ENCODE data around the gene CCL27. TPM values are rescaled to one million over a fixed set of nuclear protein-coding genes. Genes with fewer than 3 reads are reported as not detected.

Gene CCL27
- total RNA-seq, 1 donor from 2014 or later: 1.1 TPM

- Mint-ChIP-seq H3K27me3 (peaks cover 71% of the 10 kb centered on the region), H3K27ac (no peak overlapping the region), H3K4me1 (ENCODE audit: unreplicated experiment) (peaks cover 16% of the 10 kb centered on the region), H3K9me3 (no peaks in the 10 kb centered on the region), H3K4me3 (no peak overlapping the region), H3K36me3 (peaks cover 4% of the 10 kb centered on the region)
- TF ChIP-seq CTCF (conservative IDR thresholded peaks at IDR 0.05): no peak
- DNase-seq (ENCODE audit: extremely low spot score, unreplicated experiment): no peak
Observed at GRCh38 chr9:34625186-34625486, 37.3 kb downstream of the CCL27 start.

GRCh38 chr9:34624475-34625185 is 37.8 kb downstream of the CCL27 start:
- Mint-ChIP-seq H3K27ac (no peak overlapping the region), H3K4me3 (no peak overlapping the region), H3K9me3 (no peaks in the 10 kb centered on the region), H3K36me3 (peaks cover 4% of the 10 kb centered on the region), H3K4me1 (ENCODE audit: unreplicated experiment) (peaks cover 20% of the 10 kb centered on the region), H3K27me3 (peaks cover 66% of the 10 kb centered on the region)
- DNase-seq (ENCODE audit: extremely low spot score, unreplicated experiment): no peak
- TF ChIP-seq CTCF (conservative IDR thresholded peaks at IDR 0.05): no peak

- no peak for TF ChIP-seq CTCF (conservative IDR thresholded peaks at IDR 0.05)
- Mint-ChIP-seq H3K27me3 (peaks cover 57% of the 10 kb centered on the region), H3K27ac (no peak overlapping the region), H3K9me3 (no peaks in the 10 kb centered on the region), H3K36me3 (peaks cover 4% of the 10 kb centered on the region), H3K4me3 (no peak overlapping the region), H3K4me1 (ENCODE audit: unreplicated experiment) (peaks cover 21% of the 10 kb centered on the region)
- DNase-seq (ENCODE audit: extremely low spot score, unreplicated experiment): no peak
Observed at GRCh38 chr9:34623374-34624235, 38.9 kb downstream of the CCL27 start.

- DNase-seq (ENCODE audit: extremely low spot score, unreplicated experiment): peak; percentile 86
- TF ChIP-seq CTCF (conservative IDR thresholded peaks at IDR 0.05): no peak
- peaks cover 8% of the 10 kb centered on the region for H3K36me3 Mint-ChIP-seq
- H3K27me3 Mint-ChIP-seq: peaks cover 25% of the 10 kb centered on the region
- H3K4me3 Mint-ChIP-seq: peak within 1 kb of the TSS; percentile 91
- no peaks in the 10 kb centered on the region for H3K9me3 Mint-ChIP-seq
- peaks cover 15% of the 10 kb centered on the region for H3K4me1 Mint-ChIP-seq (ENCODE audit: unreplicated experiment)
- peak within 1 kb of the TSS; percentile 68 for H3K27ac Mint-ChIP-seq
Observed at GRCh38 chr9:34620061-34620994, 42.1 kb downstream of the CCL27 start, which contains the start of gene DCTN3. TSS of gene DCTN3 (minus strand) at chr9:34620495. CDS start at chr9:34620464, 31 bp downstream.

GRCh38 chr9:34615132-34615531 is 47.3 kb downstream of the CCL27 start:
- Mint-ChIP-seq H3K27ac (no peak overlapping the region), H3K9me3 (no peaks in the 10 kb centered on the region), H3K4me3 (no peak overlapping the region)

More at GRCh38 chr9:34615132-34615531, 47.3 kb downstream of the CCL27 start:
- peaks cover 31% of the 10 kb centered on the region for H3K4me1 Mint-ChIP-seq (ENCODE audit: unreplicated experiment)
- H3K27me3 Mint-ChIP-seq: no peaks in the 10 kb centered on the region
- no peak for TF ChIP-seq CTCF (conservative IDR thresholded peaks at IDR 0.05)
- no peak for DNase-seq (ENCODE audit: extremely low spot score, unreplicated experiment)
- H3K36me3 Mint-ChIP-seq: peaks cover 11% of the 10 kb centered on the region

Measured in type B pancreatic cell (in vitro differentiated cells).